GM19328 (cell line): ENCODE data around the gene ASPSCR1.

ENCODE experiments used
- ATAC-seq: cut with Tn5 transposase; IDR thresholded peaks from one replicate; pipeline ENCODE4 v1.9.1; 2021; ENCODE audit warnings: mild to moderate bottlenecking, moderate library complexity; ENCODE audit not compliant: unreplicated experiment

ASPSCR1 gene

DNA sequence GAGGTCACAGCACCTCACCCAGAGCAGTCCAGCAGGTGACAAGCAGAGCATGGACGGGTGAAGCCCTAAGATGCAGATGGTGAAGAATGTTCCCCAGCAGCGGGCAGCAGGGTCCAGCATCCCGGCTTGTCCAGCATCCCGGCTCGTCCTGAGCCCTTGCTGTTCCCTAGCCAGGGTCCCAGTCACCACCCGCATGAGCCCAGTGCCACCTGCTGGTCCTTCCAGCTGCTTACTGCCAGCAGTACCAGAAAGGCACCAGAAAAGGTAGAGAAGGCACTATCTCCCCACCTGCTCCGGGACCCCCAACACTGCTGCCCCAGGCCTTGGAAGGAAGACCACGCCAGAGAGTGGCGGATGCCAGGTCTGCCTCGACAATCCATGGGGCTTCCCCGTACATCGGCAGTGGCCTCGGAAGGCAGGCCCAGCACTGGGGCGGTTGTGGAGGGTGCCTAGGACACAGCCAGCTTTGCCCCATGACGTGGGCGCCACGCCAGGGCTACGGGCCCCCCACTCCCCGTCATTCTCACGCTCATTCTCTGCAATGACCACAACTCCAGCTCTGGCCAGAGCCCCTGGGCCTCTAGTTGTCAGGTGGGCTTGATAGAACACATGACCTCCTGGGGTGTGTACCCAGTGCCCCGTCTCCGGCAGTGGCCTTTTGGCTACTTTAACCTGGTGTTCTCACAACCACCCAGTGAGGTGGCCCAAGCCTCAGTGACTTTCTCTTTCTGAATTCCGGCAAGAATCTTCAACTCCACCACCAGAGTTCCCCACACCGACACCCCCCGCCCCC is 43.9 kb downstream of the ASPSCR1 start:
- ATAC-seq, result no peak

DNA sequence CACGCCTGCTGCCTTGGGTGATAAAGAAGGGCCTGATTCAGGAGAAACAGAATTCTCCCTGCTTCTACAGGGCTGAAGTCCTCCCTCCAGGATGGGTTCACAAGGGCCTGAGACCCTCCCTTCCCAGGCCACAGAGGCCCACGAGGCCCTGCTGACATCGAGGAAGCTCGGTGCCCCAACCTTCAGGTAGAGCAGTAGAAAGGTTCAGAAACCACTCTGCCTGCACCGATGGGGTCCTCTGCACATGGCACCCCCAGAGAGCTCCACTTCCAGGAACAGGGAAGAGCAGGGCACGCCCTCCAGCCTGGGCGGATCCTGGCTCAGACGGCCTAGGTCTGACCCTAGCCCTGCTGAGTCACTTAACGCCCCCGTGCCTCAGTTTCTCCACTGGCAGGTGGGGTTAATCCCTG is 44.5 kb downstream of the ASPSCR1 start:
- no peak for ATAC-seq

GRCh38 chr17:82022310-82022980 is 45.0 kb downstream of the ASPSCR1 start, which contains the start of gene CENPX:
Gene CENPX, minus strand, starts transcription at chr17:82022878. Its CDS starts 17 bp downstream, at chr17:82022861.
- ATAC-seq, result no peak

GRCh38 chr17:82022981-82023446 is 45.6 kb downstream of the ASPSCR1 start, which contains the start of gene LRRC45:
Gene LRRC45, plus strand, starts transcription at chr17:82023305. Its CDS starts 339 bp downstream, at chr17:82023644.
- peak; percentile 82 for ATAC-seq

DNA sequence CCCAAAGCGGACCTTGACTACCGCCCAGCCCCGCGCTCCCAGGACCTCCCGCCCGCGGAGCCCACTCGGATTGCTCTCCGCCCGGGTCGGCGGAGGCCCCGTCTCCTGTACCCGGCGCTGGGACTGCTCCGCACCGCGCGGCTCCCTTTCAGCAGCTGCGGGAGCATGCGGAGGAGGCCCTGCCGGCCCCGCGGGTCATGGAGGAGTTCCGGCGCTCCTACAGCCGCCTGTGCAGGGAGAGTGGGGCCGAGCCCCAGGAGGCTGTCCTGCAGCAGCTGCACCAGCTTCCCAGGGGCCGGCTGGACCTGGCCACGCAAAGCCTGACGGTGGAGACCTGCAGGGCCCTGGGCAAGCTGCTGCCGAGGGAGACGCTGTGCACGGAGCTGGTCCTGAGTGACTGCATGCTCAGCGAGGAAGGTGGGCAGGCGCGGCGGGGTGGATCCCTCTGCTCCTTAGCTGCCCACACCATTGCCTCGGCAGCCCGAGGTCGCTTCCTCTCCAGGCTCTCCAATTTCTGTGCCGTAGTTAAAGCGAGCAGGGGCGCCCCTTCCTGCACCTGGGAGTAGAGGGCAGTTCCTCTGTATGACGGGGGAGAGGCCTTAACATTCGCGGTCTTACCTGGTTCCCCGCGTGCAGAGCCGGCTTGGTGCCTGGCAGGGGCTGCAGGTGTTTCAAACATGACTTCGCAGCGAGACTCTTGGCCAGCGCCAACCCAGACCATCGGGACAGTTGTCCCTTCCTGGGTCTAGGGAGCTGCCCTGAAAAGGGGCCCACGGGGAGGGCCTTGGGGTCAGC is 46.2 kb downstream of the ASPSCR1 start:
- peak; percentile 1 for ATAC-seq

DNA sequence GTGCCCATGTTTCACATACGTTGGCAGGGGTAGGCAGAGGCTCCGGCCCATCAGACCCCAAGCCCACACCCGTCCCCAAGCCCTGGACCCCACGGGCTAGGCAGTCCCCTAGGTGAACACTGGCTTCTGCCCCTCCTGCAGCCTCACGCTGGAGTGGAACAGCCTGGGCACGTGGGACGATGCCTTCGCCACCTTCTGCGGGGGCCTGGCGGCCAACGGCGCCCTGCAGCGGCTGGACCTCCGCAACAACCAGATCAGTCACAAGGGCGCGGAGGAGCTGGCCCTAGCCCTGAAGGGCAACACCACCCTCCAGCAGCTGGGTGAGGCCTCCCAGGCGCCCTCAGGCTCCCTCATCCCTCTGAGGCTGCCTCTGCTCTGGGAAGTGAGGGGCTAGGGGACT is 47.4 kb downstream of the ASPSCR1 start:
- ATAC-seq, result no peak

DNA sequence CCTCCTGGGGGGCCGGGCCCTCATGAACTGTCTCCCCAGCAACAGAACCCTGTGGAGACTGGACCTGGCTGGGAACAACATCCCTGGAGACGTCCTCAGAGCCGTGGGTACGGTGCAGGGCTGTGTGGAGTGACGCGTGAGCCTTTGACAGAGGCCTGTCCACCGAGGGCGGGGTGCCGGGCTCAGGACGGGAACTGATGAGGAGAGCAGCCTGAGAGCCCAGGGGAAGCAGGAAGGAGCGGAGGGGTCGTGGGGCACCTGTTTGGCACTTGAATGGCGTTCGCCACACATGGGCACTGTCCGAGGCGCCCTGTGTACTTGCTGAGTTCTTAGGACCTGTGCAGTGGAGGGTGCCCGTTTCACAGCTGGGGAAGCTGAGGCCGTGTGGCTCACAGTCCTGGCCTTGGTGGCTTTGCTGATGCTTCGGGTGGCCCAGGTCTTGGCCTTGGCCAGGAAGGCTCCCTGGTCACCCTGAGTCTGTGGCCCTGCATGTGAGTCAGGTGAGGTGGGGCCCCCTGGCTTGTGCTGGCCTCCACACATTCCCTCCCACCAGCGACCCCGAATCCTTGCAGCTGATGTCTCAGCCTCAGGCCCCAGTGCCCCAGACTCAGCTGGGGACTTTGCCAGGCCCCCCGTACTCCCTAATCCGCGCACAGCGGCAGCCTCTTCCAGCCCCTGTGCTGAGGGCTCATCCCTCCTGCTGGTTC is 48.1 kb downstream of the ASPSCR1 start:
- no peak for ATAC-seq

DNA sequence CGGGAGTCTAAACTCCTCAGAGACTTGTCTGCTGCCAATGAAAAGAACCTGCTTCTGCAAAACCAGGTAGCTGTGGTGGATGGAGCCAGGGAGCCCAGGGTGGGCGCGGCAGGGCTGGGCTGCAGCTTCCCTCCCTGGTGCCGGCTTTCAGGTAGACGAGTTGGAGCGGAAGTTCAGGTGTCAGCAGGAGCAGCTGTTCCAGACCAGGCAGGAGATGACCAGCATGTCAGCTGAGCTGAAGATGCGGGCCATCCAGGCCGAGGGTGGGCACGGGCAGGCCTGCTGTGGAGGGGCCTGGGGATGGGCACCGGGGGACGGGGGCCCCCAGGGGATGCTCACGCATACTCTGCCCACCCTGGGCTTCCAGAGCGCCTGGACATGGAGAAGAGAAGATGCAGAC is 50.8 kb downstream of the ASPSCR1 start:
- ATAC-seq, result no peak

DNA sequence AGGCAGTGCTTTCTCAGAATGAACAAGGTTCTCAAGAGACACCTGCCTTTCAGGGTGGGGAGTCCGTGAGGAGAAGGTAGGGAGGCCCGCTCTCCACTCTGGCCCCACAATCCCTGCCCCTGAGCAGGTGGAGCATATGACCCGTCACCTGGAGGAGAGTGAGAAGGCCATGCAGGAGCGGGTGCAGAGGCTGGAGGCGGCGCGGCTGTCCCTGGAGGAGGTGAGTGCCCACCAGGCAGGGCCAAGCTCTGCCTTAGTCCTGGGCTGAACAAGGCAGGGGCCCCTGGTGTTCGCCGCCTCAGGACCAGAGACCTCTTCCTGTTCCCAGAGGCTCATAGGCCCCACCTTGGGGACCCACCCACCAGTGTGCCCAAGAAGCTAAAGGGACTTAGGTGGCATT is 51.5 kb downstream of the ASPSCR1 start:
- no peak for ATAC-seq

DNA sequence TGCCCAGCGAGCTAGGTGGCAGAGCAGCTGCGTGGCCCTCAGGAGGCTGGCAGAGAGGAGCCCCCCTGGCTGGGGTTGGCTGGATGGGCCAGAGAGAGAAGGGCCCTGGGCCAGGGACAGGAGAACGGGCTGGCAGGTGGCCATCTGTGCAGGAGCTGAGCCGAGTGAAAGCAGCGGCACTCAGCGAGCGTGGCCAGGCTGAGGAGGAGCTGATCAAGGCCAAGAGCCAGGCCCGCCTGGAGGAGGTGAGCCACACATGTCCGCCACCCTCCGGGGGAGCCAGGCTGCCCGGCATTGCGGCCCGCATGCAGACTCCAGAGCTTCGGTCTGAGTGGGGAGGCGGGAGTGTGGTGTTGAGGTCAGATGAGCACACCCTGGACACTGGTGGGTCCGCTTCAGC is 52.0 kb downstream of the ASPSCR1 start:
- no peak for ATAC-seq

DNA sequence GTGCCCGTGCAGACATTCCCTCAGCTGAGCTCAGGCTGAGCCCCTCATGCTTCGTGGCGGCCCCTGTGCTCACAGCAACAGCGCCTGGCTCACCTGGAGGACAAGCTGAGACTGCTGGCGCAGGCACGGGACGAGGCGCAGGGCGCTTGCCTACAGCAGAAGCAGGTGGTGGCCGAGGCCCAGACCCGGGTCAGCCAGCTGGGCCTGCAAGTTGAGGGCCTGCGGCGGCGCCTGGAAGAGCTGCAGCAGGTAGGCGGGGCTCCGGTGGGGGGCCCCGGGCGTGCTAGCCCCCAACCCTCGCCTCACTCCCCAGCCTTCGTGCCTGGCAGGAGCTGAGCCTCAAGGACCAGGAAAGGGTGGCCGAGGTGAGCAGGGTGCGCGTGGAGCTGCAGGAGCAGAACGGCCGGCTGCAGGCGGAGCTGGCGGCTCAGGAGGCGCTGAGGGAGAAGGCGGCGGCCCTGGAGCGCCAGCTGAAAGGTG is 52.6 kb downstream of the ASPSCR1 start:
- no peak for ATAC-seq

DNA sequence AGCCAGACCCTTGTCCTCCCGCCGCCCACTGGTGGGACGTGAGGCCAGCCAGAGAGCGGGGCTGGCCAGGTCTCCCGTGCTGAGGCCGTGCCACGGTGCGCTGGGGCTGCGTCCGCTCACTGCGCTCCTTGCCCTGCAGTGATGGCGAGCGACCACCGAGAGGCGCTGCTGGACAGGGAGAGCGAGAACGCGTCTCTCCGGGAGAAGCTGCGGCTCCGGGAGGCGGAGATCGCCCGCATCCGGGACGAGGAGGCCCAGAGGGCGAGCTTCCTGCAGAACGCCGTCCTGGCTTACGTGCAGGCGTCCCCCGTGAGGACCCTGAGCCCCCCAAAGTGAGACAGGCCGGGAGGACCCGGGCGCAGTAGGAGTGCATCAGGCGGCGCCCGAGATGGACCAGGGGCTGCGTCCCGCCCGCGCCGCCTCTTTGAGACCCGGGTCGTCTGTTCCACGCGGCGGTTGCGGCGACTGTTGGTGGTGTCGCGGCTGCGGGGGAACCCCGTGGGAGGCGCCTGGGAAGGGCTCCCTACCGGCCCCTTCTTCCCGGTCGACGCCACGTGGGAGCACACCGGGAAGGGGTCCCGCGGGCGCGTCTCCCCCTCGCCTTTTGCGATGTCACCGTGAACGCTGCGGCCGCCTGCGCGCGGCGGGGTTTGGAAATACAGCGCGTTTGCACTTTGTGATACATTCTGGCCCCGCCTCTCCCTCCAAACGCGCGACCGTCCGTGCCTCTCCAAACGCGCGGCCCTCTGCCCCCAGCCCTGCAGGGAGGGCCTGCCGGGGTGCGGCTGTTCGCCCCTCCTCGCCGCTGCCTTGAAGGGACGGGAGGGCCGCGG is 53.3 kb downstream of the ASPSCR1 start:
- ATAC-seq, result no peak

GRCh38 chr17:82031303-82031884 is 54.0 kb downstream of the ASPSCR1 start, which contains the start of gene RAC3:
Gene RAC3, plus strand, starts transcription at chr17:82031678. Its CDS starts 84 bp downstream, at chr17:82031762.
- no peak for ATAC-seq

DNA sequence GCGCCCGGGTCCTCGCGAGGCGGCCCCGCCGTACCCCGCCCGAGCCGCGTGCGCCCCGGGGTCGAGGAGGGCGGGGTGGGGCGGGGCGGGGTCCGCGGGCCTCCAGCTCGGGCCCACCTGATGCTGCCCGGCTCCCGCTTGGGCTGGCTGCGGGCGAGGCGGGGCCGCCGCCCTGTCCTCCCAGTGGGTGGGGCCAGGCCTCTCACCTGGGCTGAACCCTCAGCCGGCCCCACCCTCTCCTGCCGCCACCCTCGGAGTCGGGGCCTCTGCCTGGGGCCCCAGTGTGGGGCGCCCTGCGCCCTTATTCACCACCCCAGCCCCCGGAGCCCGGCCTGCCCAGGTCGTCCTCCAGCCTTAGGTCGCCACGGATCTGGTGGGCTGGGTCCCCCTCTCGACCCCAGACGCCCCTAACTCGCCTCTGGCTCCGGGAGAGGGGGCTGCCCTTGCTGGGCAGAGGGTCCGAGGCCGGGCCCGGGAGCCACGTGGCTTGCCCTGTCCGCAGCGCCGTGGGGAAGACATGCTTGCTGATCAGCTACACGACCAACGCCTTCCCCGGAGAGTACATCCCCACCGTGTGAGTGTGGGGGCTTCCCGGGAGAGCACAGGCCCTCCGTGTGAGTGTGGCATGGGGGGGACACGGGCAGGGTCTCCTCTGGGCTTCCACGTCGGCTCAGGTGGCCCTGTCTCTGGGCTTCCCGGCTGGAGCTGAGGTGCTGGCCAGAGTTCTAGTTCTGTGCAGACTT is 54.6 kb downstream of the ASPSCR1 start:
- no peak for ATAC-seq

DNA sequence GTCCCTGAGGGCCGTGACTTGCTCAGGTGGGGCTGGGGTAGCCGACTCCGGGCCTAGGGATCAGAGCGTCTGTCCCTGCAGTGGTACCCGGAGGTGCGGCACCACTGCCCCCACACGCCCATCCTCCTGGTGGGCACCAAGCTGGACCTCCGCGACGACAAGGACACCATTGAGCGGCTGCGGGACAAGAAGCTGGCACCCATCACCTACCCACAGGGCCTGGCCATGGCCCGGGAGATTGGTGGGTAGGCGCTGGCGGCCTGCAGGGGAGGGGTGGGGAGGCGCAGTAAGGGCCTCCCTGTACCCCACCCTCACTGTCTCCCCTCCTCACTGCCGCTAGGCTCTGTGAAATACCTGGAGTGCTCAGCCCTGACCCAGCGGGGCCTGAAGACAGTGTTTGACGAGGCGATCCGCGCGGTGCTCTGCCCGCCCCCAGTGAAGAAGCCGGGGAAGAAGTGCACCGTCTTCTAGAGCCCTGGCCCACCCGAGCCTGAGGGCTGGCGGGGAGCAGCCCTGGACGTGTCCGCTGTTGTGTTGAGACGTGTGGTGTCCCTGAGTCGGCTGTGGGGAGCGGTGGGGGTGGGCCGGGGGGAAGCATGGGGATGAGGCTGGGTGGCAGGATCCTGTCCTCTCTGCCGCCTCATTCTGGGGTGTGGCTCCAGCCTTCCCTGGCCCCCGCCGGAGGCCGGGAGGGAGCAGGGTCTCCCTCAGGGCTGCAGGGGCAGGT is 56.1 kb downstream of the ASPSCR1 start:
- no peak for ATAC-seq

DNA sequence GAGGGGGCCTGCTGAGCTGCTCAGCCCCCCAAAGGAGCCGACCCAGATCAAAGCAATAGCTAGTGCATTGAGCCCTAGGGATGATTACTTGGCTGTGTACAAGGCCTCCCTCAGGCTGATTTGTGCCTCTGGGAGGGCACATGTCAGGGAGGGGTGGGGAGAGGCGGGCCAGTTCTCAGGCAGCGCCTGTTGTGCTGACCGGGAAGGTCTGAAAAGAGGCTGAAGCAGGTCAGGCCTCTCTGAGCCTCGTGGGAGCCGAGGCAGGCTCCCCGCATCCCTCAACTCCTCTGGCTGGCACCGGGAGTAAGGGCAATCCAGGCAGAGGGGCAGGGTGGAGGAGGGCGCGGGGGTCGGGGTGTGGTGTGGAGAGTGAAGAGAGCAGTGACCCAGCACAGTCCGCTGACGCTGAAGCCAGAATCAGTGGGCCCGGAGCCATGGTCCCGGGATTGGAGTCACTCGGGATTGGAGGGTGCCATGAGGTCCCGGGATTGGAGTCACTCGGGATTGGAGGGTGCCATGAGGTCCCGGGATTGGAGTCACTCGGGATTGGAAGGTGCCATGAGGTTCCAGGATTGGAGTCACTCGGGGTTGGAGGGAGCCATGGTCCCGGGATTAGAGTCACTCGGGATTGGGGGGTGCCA is 57.1 kb downstream of the ASPSCR1 start:
- no peak for ATAC-seq

GRCh38 chr17:82035488-82035887 is 58.1 kb downstream of the ASPSCR1 start:
- ATAC-seq, result no peak
